GM12872 (cell line): ENCODE data around the gene SLC6A11.
A peak's percentile ranks its signal among the peaks of the same experiment; 100 is the strongest.

Experiments used
- TF ChIP-seq, protein P1 (sequence below): IDR thresholded peaks from 3 replicates; pipeline ENCODE4 v1.5.1; 2011; ENCODE audit warnings: low read depth, mild to moderate bottlenecking, low read length, moderate library complexity; ENCODE audit not compliant: insufficient read depth

SLC6A11 gene

DNA sequence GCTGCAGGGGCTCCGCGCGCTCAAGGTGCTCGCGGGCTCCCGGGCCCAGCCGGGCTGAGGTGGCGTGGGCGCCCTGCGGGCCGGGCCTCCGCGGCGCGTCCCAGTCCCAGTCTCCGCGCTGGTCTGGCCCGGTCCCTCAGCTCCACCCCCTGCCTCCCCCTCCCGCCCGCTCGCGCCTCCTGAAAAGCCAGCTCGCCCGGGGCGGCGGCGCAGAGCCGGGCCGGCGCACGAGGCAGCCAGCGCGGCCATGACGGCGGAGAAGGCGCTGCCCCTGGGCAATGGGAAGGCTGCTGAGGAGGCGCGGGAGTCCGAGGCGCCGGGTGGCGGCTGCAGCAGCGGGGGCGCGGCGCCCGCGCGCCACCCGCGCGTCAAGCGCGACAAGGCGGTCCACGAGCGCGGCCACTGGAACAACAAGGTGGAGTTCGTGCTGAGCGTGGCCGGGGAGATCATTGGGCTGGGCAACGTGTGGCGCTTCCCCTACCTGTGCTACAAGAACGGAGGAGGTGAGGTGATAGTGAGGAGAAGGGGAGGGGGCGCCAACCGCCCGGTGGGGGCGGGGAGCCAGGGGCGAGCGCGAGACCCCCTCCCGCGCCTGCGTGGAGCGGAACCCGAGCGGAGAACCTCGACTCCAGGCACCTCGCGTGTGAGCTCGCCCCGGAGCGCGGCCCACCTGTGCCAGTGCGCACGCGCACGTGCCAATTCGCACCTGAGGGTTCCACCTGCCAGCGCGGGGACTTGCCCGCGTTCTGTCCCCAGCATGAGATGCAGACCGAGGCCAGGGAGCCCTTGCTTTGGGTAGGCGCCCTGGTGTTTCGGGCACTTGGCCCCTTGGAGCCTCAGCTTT lies at the start of gene SLC6A11:
TSS of gene SLC6A11 (plus strand) at position 210 of the 844 bp plus-strand sequence. CDS start at position 248, 38 bp downstream.
- TF ChIP-seq, protein P1, sequence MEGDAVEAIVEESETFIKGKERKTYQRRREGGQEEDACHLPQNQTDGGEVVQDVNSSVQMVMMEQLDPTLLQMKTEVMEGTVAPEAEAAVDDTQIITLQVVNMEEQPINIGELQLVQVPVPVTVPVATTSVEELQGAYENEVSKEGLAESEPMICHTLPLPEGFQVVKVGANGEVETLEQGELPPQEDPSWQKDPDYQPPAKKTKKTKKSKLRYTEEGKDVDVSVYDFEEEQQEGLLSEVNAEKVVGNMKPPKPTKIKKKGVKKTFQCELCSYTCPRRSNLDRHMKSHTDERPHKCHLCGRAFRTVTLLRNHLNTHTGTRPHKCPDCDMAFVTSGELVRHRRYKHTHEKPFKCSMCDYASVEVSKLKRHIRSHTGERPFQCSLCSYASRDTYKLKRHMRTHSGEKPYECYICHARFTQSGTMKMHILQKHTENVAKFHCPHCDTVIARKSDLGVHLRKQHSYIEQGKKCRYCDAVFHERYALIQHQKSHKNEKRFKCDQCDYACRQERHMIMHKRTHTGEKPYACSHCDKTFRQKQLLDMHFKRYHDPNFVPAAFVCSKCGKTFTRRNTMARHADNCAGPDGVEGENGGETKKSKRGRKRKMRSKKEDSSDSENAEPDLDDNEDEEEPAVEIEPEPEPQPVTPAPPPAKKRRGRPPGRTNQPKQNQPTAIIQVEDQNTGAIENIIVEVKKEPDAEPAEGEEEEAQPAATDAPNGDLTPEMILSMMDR: no peak

DNA sequence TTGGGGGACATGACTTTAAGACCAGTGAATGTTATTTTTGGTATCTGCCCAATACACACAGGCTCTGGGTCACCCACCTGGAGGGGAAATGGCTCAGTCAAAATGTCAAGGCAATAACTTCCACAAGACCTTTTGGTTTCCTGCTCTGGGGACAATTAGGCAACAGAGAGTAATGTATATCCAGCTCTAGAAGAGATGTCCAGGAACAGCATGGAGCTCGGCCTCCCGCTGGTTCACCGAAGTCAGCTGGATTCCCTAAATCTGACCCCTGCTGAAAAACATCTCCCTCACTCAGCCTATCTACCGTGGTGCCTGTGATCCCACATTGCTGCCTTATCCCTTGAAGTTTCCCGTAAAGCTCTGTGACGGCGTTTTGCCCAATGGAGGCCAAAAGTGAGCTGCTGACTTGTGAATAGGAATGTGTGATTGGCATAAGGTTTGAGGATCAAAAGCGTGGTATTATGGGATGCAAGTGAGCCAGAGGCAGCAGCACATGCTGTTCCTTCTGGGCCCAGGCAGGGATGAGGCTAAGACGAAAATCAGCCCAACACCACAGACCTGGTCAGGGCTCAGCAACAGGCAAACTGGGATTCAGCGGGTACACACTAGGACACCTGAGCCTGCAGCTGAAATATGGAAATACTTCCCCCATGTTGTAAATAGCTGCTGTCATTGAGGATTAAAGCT lies 47.2 kb upstream of the SLC6A11 start:
- TF ChIP-seq, protein P1: no peak

DNA sequence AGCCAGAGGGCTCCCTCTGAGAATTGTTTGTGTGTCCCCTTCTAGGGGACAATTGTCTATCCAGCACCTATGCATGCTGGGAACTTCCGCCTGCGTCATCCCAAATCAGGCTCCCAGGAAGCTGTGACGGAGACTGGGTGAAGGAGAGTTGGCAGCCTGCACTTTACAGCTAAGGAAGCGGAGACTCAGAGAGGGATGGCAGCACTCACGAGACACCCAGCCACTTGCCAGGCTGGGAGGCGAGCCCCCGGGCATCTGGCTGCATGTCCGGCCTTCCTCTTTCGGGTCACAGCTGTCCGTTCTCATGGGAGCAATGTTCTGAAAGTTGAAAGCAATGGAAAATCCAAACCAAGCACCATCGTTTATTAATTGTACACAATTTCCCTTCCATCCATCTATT lies 45.5 kb upstream of the SLC6A11 start:
- TF ChIP-seq, protein P1: no peak

DNA sequence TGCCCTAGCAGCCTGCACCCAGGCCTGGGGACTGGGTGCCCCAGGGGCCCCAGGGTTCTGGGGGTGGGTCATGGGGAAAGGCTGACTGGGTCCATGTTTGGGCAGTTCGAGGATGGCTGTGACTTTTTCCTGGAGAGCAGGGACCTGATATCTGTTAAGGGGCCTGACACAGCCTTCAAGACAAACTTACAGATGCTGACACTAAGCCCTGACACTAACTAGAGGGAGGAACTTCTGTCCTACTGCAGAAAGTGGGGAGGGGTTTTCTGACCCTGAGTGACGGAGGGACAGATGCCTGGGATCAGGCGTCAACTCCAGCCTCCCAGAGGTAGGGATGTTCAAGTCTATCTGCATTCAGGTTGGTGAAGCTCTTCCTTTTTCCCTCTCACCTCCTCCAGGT lies 45.0 kb upstream of the SLC6A11 start:
- TF ChIP-seq, protein P1: no peak

DNA sequence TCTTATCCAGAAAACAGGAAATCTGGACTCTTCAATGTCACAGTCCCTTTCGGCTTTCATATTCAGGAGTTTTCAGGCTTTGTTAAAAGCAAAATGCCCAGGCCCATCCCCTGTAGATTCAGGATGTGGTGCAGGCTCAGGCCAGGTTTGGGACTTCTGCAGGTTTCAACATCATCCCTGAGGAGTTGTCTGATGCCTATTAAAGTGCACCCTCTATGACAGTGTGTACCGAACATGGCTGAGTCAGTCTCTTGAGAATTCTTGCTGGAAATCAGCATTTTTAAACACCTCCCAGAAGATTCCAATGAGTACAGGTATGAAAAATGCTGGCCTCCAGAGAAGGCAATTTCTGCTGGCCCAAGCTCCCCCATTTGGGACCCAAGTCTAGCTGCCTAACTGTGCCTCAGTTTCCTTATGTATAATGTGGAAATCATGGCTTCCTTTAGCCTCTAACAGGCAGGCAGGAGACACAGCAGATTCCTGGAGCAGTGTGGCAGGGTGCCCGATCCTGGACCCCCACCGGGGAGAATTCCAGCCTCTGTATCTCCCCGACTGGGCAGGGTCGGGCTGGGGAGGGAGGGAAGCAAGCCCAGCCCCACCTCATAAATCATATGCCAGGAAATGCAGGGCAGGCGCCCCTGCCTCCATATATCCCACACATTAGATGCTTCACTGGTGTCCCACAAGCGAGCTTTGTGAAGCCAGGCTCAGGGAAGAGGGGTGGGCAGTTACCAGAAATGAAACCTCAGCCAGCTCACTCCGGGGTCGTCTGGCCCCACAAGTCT lies 44.4 kb upstream of the SLC6A11 start:
- TF ChIP-seq, protein P1: no peak

DNA sequence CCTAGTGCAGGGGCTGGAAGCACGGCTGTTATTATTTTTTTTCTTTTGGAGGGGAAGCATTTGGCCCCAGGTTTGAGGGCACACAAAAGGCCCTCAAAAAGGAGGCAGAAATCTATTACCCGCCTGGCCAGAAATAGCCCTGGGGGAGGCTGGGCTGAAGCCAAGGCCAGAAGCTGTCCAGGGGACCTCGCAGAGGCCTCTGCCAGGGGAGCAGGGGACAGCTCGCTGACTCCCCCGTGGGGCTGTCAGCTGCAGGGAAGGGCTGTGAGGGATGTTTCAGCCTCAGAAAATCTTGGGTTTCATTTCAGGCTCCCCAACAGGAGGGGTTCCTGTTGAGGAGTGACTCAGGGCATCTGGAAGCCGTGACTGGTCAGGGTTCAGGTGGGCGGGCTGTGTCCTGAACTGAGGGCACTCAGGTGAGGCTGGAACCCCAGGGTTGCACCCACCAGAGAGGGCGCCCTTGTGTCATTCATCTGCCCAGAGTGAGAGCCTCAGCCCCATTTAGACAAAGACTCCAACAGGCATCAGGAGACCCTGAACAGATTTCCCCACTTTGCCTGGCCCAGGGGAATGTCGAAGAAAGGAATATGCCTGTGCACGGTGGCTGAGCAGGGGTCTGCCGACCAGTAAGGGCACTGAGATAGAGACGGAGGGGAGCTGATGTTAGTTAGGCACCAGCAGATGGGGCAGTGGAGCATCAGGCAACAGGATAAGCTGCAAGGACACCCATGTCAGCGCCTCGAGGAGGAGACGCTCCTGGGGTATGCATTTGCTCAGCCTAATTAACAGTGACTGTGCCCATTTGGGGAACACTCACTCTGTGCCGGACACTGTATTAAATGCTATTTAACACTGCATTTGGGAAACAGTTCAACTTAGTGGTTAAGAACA lies 43.5 kb upstream of the SLC6A11 start:
- TF ChIP-seq, protein P1: peak; percentile 23; the same call in 1 of the 3 replicates
